ENCODE results near the gene ANKS3.
A peak's percentile ranks its signal among the peaks of the same experiment; 100 is the strongest.

The ANKS3 gene

GRCh38 chr16:4664538-4665418, 69.3 kb downstream of the ANKS3 start:
- peak; percentile 56 for DNase-seq

- DNase-seq, result no peak
Measured at GRCh38 chr16:4663777-4664465, 70.2 kb downstream of the ANKS3 start.

- DNase-seq, result no peak
Measured at GRCh38 chr16:4663465-4663776, 70.7 kb downstream of the ANKS3 start.

DNA sequence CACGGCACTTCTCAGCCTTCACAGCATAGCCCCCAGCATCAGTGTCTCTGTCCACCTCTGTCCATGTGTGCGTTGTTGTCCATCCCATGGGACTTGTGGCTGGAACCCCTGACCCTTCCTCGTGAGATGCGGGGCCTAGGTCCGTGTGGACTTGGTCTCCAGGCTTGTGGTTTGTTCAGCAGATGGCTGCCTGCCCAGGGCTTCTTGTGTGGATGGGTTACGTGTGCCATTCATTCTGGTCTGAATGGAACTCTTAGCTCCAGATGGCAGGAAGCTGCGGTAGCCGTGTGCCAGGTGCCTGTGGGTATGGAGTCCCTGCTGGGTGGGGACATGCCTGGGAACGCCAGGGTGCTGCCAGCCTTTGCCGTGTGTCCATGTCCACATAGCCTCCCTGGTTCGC, 72.4 kb downstream of the ANKS3 start:
- DNase-seq, result no peak

- DNase-seq, result peak; percentile 72
Measured at GRCh38 chr16:4660454-4661007, 73.5 kb downstream of the ANKS3 start.

GRCh38 chr16:4659363-4660353, 74.4 kb downstream of the ANKS3 start:
- DNase-seq, result no peak

DNA sequence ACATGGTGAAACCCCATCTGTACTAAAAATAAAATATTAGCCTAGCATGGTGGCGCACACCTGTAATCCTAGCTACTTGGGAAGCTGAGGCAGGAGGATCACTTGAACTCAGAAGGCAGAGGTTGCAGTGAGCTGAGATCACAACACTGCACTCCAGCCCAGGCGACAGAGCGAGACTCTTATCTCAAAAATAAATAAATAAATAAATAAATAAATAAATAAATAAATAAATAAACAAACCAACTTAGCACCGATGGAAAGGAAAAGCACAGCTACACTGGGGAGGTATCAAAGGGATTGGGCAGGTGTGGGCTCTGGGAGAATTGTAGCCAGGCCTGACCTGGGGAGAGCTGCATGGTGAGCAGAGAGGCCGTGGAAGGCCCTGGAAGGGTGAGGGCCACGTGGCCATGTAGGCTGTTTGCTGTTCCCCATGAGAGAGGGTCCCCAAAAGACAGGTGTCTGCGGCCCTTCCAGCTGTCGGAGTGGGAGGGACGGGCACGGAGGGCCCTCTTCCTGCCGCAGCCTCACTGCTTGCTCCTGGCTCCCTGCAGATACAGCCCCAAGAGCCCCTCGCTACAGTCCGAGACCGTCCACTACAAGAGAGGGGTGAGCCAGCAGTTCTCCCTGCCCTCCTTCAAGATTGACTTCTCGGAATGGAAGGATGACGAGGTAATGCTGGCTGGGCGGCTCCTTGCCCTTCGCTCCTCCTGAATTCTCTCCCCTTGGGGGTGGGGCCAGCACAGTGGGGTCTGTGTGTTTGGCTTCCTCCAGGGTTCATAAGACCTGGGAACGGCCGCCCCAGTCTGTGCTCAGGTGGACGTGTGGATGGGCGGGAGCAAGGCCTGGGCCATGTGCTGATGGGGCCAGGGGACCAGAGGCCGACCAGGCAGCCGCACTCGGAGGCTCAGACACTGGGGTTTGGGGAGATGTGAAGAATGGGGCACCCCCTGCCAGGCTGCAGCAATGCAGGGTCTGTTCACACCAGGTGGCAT, 77.1 kb downstream of the ANKS3 start:
- no peak for DNase-seq

DNA sequence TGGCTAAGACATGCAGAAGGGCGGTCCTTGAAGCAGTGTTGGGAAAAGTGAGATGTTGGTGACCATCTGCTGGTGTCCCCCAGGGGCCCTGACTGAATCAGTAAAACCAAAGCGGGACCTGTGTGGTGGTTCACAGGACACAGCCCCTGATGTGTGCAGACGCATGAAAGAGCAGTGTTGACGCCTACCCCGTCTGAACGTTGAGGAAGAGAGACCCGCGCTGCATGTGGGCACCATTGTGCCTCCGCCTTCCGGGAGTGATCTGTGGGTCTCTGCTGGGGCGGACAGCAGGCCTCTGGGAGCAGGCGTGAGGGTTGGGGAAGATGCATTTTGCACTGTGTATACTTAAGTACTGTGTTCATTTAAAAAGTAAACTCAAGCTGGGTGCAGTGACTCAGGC, 77.8 kb downstream of the ANKS3 start:
- no peak for DNase-seq

- no peak for DNase-seq
Measured at GRCh38 chr16:4655801-4656200, 78.3 kb downstream of the ANKS3 start.

GRCh38 chr16:4654964-4655590, 79.0 kb downstream of the ANKS3 start:
- no peak for DNase-seq

GRCh38 chr16:4654011-4654963, 79.8 kb downstream of the ANKS3 start:
- no peak for DNase-seq

DNA sequence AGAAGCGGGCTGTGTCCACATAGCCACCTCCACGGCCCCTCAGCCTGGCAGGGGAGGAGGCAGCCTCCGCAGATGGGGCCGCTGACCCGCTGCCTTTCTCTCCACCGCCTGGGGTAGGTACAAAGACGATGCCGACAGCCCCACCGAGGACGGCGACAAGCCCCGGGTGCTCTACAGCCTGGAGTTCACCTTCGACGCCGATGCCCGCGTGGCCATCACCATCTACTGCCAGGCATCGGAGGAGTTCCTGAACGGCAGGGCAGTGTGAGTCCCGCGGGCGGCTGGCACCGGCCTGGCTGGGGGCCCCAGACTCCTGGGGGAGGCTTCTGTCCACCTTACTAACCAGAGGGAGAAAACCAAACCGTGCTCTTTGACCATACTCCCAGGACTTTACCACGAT, 81.5 kb downstream of the ANKS3 start:
- no peak for DNase-seq

GRCh38 chr16:4651827-4652226, 82.2 kb downstream of the ANKS3 start:
- DNase-seq, result no peak

DNA sequence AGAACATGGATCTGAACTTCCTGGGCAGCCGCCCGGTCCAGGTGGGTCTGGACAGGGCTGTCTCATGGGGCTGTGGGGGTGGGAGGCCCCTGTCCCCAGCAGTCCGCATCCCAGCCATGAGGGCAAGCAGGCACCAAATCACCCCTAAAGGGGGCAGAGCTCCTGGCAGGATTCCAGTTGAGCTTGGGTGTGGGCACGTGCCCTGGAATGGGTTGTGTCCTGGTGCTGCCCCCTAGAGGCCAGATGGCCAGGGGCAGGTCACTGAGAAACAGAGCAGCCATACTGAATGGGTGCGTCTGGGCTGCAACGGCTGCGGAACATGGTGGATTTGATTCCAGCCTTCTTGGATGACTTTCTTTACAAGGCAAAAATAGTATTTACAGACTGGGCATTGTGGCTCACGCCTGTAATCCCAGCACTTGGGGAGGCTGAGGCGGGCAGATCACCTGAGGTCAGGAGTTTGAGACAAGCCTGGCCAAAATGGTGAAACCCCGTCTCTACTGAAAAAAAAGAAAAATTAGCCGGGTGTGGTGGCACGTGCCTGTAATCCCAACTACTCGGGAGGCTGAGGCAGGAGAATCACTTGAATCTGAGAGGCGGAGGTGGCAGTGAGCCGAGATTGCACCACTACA, 83.5 kb downstream of the ANKS3 start:
- peak; percentile 79 for DNase-seq

- no peak for DNase-seq
Measured at GRCh38 chr16:4649744-4650442, 84.2 kb downstream of the ANKS3 start.

DNA sequence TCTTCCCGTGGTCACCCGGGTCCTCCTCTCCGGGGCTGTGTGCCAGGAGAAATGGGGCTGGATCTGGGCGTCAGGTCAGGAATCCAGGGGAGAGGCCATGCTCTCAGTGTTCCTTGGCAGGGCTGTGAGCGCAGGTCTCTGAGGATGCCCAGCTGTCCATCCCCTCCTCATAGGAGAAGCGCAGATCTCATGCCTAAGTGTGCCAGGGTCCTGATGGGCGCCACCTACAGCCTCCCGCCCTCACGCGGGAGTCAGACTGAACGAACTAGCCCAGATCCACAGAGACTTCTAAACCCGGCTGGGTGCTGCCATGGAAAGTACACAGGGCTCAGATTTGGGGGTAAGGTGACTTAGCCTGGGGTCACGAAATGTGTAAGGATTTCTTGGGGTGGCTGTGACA, 85.2 kb downstream of the ANKS3 start:
- no peak for DNase-seq

GRCh38 chr16:4647644-4647980, 86.5 kb downstream of the ANKS3 start:
- no peak for DNase-seq

- no peak for DNase-seq
Measured at GRCh38 chr16:4646773-4647643, 87.1 kb downstream of the ANKS3 start.

Data from activated naive CD4-positive, alpha-beta T cell treated with anti-CD3 and anti-CD28 coated beads, Interleukin-2, amount 50 U/mL, for 16 hours (primary cell).